Activated CD8-positive, alpha-beta memory T cell treated with anti-CD3 and anti-CD28 coated beads, Interleukin-2, amount 50 U/mL, for 24 hours (primary cell): Measurements from ENCODE around the gene SPATA33.

ENCODE experiments used
- DNase-seq: peaks from one replicate; pipeline ENCODE4 v3.0.0-alpha.2; 2020; ENCODE audit errors: extremely low read depth

SPATA33 gene

GRCh38 chr16:89657442-89658220 is at the start of gene SPATA33, which contains the start of gene CHMP1A:
SPATA33 (plus strand) TSS chr16:89657836; CDS start chr16:89657912, 76 bp downstream.
CHMP1A (minus strand) TSS chr16:89657708; CDS start chr16:89657588, 120 bp downstream.
- peak; percentile 78 for DNase-seq

GRCh38 chr16:89607937-89608740 is 49.5 kb upstream of the SPATA33 start:
- no peak for DNase-seq

- no peak for DNase-seq
These were observed 47.6 kb upstream of the SPATA33 start for GRCh38 chr16:89610108-89610453.

- no peak for DNase-seq
These were observed 45.0 kb upstream of the SPATA33 start for GRCh38 chr16:89612415-89613166.

GRCh38 chr16:89613231-89613953 is 44.2 kb upstream of the SPATA33 start, which contains the start of gene DPEP1:
DPEP1 (plus strand) TSS chr16:89613642; CDS start chr16:89630411, 16,769 bp downstream.
- DNase-seq: no peak

GRCh38 chr16:89613954-89614459 is 43.6 kb upstream of the SPATA33 start:
- DNase-seq: no peak

GRCh38 chr16:89615176-89615575 is 42.5 kb upstream of the SPATA33 start:
- DNase-seq: no peak

GRCh38 chr16:89615596-89616090 is 42.0 kb upstream of the SPATA33 start:
- DNase-seq: no peak

GRCh38 chr16:89616623-89617022 is 41.0 kb upstream of the SPATA33 start:
- no peak for DNase-seq

- no peak for DNase-seq
These were observed 40.6 kb upstream of the SPATA33 start for GRCh38 chr16:89617036-89617435.

GRCh38 chr16:89618109-89618998 is 39.3 kb upstream of the SPATA33 start:
- no peak for DNase-seq

- no peak for DNase-seq
These were observed 37.8 kb upstream of the SPATA33 start for GRCh38 chr16:89619840-89620239.

- no peak for DNase-seq
These were observed 37.2 kb upstream of the SPATA33 start for GRCh38 chr16:89620406-89620841.

GRCh38 chr16:89621136-89621697 is 36.4 kb upstream of the SPATA33 start:
- DNase-seq: no peak

- no peak for DNase-seq
These were observed 35.8 kb upstream of the SPATA33 start for GRCh38 chr16:89621698-89622409.

- no peak for DNase-seq
These were observed 34.0 kb upstream of the SPATA33 start for GRCh38 chr16:89623511-89624261.

- DNase-seq: no peak
These were observed 32.6 kb upstream of the SPATA33 start for GRCh38 chr16:89624777-89625761.
